Myocyte (in vitro differentiated cells): Measurements from ENCODE around the gene ETV6. TPM values are rescaled to one million over a fixed set of nuclear protein-coding genes. Genes with fewer than 3 reads are reported as not detected.

Experiments
- DNase-seq: peaks from one replicate; pipeline ENCODE4 v3.0.0-alpha.2; 2012; ENCODE audit warnings: low read depth
- total RNA-seq: library from RNA; depleted of rRNA; stranded (reverse); fragments of >200 nt; gene quantifications from 2 replicates; pipeline ENCODE4 v1.2.3, GENCODE V29; 2014

ETV6 gene
- total RNA-seq, 1 donor from 2014 or later, result 9.7 TPM

GRCh38 chr12:11642785-11643184, 6.7 kb upstream of the ETV6 start:
- no peak for DNase-seq

- no peak for DNase-seq
These were observed 4.1 kb upstream of the ETV6 start for GRCh38 chr12:11645391-11645790.

GRCh38 chr12:11648514-11649412, 711 bp upstream of the ETV6 start:
- DNase-seq, result peak; percentile 90

DNA sequence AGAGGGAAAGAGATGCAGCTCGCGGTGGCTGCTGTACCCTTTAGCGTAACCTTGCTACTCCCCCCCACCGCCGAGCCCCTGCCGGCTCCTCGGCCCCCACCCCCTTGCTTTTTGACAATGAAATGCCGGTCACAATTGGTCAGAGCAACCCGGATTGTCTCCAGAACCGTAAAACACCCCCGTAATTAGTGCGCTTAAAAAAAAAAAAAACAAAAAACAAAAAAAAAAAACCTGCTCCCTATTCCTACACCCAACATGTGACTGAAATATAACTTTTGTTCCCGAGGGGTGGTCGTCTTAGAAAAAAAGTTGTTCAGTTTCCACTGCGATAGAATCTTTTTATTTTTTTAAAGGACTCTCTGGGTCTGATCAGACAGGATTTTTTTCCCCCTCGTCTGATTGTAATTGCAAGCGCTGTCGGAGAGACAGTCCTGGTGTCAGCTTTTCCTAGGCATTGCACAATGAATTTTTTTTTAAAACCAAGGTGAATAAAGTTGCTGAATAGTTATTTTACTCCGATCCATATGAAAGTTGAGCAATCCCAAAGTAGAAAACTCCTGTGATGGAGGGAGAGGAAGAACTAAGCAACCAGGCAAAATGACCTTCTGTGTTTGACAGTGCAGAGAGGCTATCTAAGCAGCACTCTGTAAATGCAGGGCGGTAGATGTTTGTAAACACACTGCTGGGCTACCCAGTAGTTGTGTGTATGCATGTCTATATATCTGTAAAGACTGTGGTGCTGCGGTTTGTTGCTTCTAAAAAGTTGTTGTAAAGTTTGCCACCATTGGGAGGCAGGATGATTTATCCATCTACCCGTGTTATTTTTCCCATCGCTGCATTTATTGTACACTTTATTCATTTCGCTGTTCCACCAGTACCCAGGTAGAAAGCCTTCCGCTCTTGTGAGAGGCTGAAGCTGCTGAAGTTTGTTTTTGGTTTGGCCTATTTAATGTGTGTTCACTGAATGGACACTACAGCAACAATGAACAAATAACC, 1.1 kb downstream of the ETV6 start:
- DNase-seq, result peak; percentile 29

GRCh38 chr12:11651381-11651780, 1.9 kb downstream of the ETV6 start:
- no peak for DNase-seq

GRCh38 chr12:11651785-11652184, 2.3 kb downstream of the ETV6 start:
- peak; percentile 15 for DNase-seq

DNA sequence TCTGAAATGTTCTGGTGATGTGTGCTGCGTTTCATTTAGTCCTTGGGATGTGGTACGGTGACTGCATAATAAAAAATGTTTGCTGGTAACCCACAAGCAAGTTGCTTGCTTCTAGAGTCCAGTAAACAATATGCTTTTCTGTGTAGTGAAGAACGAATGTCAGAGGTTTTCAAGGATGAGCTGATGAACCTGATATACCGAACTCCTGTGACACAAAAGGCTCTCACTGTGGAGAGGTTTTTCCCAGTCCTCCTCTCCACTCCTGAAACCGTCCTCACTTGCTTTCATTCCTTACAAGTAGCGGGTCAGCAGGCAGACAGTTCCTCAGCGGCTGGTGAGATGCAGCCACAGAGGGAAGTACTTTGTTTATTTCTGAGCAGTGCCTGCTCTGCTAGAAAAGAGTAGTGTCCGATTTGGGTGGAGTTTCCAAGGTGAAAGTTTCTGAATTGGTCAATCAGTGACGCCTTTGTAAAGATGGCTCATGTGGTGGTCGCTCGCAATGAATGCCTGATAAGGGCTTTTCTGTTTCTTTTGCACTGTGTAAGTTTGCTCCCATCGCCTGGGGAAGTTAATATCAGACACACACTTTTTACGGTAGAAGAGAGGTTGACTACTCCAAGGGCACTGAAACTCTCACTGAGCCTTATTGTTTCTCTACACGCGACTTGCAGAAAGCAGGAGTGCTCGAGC, 3.0 kb downstream of the ETV6 start:
- peak; percentile 81 for DNase-seq

GRCh38 chr12:11653215-11653753, 3.8 kb downstream of the ETV6 start:
- DNase-seq, result peak; percentile 36

- DNase-seq, result peak; percentile 73
These were observed 4.9 kb downstream of the ETV6 start for GRCh38 chr12:11654338-11654737.

GRCh38 chr12:11654802-11655201, 5.3 kb downstream of the ETV6 start:
- DNase-seq, result no peak

DNA sequence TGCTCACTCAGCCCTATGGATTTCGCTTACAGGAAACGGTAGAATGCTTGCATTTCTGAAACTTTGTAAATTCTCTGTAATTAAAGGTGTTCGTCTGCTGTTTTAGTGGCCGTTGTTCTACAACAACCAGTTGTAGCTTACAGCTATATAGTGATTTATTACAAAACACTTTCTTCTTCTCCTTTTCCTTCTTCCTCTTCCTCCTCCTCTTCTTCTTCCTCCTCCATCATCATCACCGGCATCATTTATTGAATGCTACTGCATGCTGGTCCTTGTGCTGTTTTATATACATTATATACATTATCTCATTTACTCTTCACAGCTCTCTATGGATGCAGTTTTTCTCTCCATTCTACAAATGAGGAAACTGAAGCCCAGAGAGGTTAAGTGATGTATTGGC, 6.4 kb downstream of the ETV6 start:
- DNase-seq, result no peak

- DNase-seq, result no peak
These were observed 7.1 kb downstream of the ETV6 start for GRCh38 chr12:11656550-11656949.

DNA sequence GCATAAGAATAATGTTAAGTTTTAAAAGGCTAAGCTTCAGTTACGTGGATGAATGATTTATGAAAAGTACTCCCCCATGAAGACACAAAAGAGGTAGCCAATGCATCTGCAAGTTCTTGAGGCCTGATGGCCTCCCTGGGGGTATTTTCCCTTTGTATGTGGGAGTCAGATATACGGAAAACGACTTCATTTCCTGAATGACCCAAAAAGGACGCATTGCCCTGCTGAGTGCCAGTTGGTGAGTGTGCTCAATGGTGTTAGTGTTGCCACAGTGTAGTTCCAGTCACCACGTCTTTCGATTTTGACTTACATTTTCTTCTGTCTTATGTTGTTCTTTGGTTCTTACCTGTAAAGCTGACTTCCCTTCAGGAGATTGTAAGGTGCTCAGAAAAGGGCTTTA, 8.0 kb downstream of the ETV6 start:
- no peak for DNase-seq

DNA sequence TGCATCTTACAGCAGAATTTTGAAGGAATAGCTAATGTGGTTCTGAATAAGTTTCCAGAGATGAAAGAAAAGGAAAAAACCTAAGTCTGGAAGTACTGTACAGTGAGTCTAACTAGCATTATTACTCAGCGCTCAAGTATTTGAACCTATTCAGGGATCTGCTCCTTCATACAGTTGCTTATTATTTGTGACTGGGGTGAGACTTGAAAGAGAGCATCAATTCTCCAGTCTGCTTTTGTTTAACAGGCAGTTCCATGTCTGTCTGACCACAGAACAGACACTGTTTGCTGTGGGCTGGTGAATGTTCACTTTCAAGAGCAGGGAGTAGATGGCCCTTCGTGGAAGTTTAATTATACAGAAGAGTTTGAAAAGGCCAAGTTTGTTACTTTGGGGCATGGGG, 9.3 kb downstream of the ETV6 start:
- DNase-seq, result peak; percentile 51

GRCh38 chr12:11660624-11661023, 11.2 kb downstream of the ETV6 start:
- no peak for DNase-seq

GRCh38 chr12:11661491-11662089, 12.1 kb downstream of the ETV6 start:
- DNase-seq, result peak; percentile 22

DNA sequence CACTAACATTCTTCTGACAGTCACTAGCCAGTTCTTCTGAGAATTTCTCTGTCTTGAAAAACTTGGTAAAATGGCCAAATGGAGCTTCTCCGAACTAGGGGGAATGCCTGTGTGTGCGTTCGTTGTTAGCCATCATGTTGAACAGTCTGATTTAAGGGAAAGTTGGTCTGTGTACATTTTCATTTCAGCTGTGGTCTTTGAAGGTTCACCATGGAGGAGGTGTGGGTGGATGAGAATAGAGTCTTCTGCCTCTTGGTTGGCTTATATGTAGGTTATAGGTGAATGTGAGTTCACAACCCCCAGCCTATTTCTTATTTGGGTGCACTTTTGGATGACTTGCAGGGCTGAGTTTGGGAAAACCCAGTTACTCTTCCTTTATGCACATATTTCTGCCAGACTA, 12.9 kb downstream of the ETV6 start:
- DNase-seq, result no peak

- peak; percentile 75 for DNase-seq
These were observed 13.7 kb downstream of the ETV6 start for GRCh38 chr12:11663130-11663529.

DNA sequence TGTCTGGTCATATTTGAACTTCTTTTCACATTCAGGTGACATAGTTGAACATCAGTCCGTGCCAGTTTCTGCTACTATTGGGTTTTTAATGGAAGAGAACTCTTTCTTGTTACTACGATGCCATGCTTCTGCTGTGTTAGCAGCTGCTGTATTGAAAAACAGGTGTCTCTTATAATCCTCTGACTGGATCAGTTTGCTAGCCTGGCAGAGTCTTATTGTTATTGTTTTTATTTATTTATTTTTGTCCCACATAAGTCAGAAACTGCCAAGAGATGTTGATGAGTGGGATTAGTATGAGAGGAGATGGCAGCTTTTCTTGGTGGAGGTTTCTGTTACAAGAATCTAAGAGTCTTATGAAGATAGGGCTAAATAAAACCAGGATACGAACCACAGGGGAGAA, 14.6 kb downstream of the ETV6 start:
- peak; percentile 71 for DNase-seq
